ENCODE results near the gene EVI5. TPM values are rescaled to one million over a fixed set of nuclear protein-coding genes. Genes with fewer than 3 reads are reported as not detected.

EVI5 gene
- total RNA-seq, 1 experiment from 2014 or later = 31.6 TPM

GRCh38 chr1:92483610-92484471, 301.1 kb downstream of the EVI5 start:
- H3K9me3 ChIP-seq (ENCODE audit: low read depth, low read length, poor library complexity, severe bottlenecking) = no peaks in the 10 kb centered on the region
- CTCF ChIA-PET = no interaction called here
- POLR2A ChIA-PET (ENCODE audit: low non-redundant PET) = interaction anchor here (0.5 kb wide), 1 partner anchor 145 kb away, joined by 3 read pairs; no protein-coding TSS in a partner anchor
- intact Hi-C loops (cut with micrococcal nuclease; ENCODE audit: unreplicated experiment) = loop anchor here (10.0 kb wide), 2 partner anchors 109 to 169 kb away; no protein-coding TSS in a partner anchor
- peaks cover 65% of the 10 kb centered on the region for H3K27me3 ChIP-seq (replicated peaks; ENCODE audit: insufficient read depth, low read depth, low read length, poor library complexity)
- H3K4me1 ChIP-seq (ENCODE audit: insufficient read depth, low read length, poor library complexity, severe bottlenecking) = peaks cover 22% of the 10 kb centered on the region
- H3K36me3 ChIP-seq (ENCODE audit: insufficient read depth, low read length, poor library complexity, severe bottlenecking) = no peaks in the 10 kb centered on the region
- no peak overlapping the region for H3K27ac ChIP-seq (ENCODE audit: low read depth, low read length, poor library complexity, severe bottlenecking)
- H3K4me3 ChIP-seq (ENCODE audit: low read depth, low read length, poor library complexity, severe bottlenecking) = peak overlapping the region; percentile 61
- BruUV-seq (replicated peaks) = no TSS peak
- DNase-seq (ENCODE audit: low spot score) = peak; percentile 72
- TF ChIP-seq EZH2 (IDR thresholded peaks at IDR 0.05; ENCODE audit: borderline replicate concordance, low read depth, low read length, poor library complexity, severe bottlenecking) (no peak), CTCF (conservative IDR thresholded peaks at IDR 0.05; ENCODE audit: low read depth, low read length) (no peak)

- TF ChIP-seq EZH2 (IDR thresholded peaks at IDR 0.05; ENCODE audit: borderline replicate concordance, low read depth, low read length, poor library complexity, severe bottlenecking) = no peak
- TF ChIP-seq CTCF (conservative IDR thresholded peaks at IDR 0.05; ENCODE audit: low read depth, low read length) = no peak
- CTCF ChIA-PET = interaction anchor here (1.1 kb wide), 1 partner anchor 172 kb away, joined by 3 read pairs; no protein-coding TSS in a partner anchor
- Histone ChIP-seq H3K36me3 (ENCODE audit: insufficient read depth, low read length, poor library complexity, severe bottlenecking) (no peaks in the 10 kb centered on the region), H3K9me3 (ENCODE audit: low read depth, low read length, poor library complexity, severe bottlenecking) (no peaks in the 10 kb centered on the region), H3K4me1 (ENCODE audit: insufficient read depth, low read length, poor library complexity, severe bottlenecking) (peaks cover 22% of the 10 kb centered on the region), H3K4me3 (ENCODE audit: low read depth, low read length, poor library complexity, severe bottlenecking) (peak overlapping the region; percentile 61), H3K27ac (ENCODE audit: low read depth, low read length, poor library complexity, severe bottlenecking) (no peak overlapping the region), H3K27me3 (replicated peaks; ENCODE audit: insufficient read depth, low read depth, low read length, poor library complexity) (peaks cover 59% of the 10 kb centered on the region)
- POLR2A ChIA-PET (ENCODE audit: low non-redundant PET) = interaction anchor here (0.5 to 0.6 kb wide), 2 partner anchors 15 to 146 kb away, joined by 3 to 5 read pairs; no protein-coding TSS in a partner anchor
- DNase-seq (ENCODE audit: low spot score) = peak; percentile 11
- intact Hi-C loops (cut with micrococcal nuclease; ENCODE audit: unreplicated experiment) = loop anchor here (10.0 kb wide), 2 partner anchors 108 to 168 kb away; no protein-coding TSS in a partner anchor
- BruUV-seq (replicated peaks) = no TSS peak
Observed at GRCh38 chr1:92482665-92483609, 302.0 kb downstream of the EVI5 start.
